ENCODE measurements around the gene ATP6V1F.

The ATP6V1F gene

GRCh38 chr7:128849156-128849515, 13.5 kb upstream of the ATP6V1F start:
- DNase-seq, result no peak

DNA sequence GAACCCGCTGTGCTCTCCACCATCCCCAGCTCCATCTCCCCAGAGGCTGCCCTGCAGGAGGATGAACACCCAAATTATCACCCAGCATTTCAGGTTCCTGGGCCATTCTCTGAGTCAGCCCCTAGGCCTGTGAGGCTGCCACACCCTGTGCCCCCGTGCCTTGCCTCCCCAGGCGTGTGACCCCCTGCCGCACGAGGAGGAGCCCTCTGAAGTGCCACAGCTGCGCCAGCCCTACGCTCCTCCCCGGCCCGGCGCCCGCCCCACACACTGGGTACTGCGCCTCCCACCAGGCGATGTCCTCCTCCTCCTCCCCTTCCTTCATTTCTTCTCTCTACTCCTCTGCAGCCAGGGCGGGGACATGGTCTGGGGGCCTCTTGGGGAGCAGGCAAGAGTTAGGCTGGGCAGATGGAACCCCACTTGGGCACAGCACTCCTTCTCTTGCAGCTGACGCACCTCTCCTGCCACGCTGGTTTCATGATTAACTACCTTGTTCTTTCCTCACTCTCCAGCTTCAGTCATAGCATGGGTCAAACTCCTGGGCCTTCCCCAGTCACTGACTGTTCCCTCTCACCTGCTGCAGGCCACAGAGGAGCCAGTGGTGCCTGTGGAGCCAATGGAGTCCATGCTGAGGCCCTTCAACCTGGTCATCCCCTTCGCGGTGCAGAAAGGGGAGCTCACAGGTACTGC, 12.7 kb upstream of the ATP6V1F start:
- no peak for DNase-seq

DNA sequence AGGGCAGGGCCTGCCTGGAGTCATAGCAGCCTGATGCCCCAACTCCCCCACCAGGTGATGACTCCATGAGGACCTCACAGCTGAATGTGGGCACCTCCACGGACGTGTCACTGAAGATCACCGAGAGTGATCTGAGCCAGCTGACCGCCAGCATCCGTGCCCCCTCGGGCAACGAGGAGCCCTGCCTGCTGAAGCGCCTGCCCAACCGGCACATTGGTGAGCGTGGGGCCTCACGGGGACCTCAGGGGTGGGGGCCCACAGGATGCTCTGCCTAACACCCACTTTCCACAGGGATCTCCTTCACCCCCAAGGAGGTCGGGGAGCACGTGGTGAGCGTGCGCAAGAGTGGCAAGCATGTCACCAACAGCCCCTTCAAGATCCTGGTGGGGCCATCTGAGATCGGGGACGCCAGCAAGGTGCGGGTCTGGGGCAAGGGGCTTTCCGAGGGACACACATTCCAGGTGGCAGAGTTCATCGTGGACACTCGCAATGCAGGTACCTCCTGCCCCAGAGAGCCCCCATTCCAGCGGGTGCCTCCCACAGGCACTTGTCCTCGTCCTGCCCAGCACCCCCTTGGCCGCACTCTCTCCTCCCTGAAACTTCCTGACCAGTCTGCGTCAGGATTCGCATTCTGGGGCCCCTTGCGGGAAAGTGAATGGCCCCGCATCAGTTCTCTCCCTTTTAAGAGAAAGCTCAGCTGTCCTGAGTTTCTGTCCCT, 10.0 kb upstream of the ATP6V1F start:
- no peak for DNase-seq

DNA sequence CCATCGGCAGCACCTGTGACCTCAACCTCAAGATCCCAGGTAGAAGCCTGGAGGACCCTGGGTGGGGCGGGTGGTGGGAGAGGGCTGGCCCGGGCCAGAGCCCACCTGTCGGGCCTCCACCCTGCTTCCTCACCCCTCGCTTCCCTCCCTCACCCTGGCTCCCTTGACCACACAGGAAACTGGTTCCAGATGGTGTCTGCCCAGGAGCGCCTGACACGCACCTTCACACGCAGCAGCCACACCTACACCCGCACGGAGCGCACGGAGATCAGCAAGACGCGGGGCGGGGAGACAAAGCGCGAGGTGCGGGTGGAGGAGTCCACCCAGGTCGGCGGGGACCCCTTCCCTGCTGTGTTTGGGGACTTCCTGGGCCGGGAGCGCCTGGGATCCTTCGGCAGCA, 8.9 kb upstream of the ATP6V1F start:
- DNase-seq, result no peak

DNA sequence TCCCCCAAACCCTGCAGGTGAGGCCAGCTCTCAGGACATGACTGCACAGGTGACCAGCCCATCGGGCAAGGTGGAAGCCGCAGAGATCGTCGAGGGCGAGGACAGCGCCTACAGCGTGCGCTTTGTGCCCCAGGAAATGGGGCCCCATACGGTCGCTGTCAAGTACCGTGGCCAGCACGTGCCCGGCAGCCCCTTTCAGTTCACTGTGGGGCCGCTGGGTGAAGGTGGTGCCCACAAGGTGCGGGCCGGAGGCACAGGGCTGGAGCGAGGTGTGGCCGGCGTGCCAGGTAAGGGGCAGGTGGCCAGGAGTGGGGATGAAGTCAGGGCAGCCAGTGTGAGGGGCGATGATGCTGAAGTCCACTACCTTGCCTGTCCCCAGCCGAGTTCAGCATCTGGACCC, 8.3 kb upstream of the ATP6V1F start:
- DNase-seq, result no peak

DNA sequence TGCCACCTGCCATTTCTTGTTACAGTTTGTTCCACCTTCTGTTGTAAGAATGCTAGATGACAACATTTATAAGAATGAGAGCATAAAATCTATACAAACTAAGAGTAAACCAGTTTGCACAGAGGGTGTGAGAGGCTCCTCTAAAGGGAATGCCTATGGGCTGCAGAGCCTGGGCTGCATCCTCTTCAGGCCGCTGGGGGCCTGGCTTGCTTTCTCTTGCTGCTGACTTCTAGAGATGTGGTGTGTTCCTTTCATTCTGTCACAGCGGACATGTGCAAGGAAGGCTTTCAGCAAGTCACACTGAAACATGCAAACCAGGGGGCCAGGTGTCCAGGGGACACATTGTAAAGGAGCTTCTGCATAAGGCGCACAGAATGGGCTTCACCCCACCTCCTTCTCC, 7.1 kb upstream of the ATP6V1F start:
- no peak for DNase-seq

GRCh38 chr7:128856001-128856718, 6.5 kb upstream of the ATP6V1F start:
- no peak for DNase-seq

DNA sequence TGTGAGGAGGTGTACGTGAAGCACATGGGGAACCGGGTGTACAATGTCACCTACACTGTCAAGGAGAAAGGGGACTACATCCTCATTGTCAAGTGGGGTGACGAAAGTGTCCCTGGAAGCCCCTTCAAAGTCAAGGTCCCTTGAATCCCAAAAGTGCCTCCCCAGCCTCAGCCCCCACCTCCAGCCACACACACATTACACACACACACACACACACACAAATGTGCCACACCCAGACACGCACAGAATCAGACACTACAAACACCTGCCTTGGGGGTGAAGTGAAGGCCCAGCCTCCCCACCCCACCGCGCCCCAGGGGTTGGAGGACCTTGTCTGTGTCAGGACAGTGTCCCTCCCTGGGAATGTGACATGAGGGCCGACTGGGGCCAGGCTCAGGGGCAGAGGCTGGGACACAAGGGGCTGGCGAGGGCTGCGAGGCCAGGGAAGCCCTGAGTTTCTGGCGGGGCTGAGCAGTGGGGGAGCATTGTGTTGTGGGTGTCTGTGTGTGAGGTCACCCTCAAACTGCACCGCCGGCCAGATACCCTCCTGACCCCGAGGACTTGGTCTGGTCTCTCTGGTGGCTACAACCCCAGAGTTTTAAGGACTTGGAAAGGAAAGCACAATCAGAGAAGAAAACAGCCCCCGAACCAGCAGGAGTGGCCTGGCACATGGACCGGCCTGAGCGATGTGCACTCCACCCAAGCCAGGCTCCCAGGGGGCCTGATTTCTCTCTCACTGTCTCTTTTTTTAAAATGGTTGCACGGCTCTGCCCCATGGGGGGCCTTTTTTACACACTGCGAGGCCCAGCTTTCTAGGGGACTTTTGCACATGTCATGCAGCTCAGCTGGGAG, 4.0 kb upstream of the ATP6V1F start:
- no peak for DNase-seq

GRCh38 chr7:128859232-128860157, 3.2 kb upstream of the ATP6V1F start:
- DNase-seq, result no peak

GRCh38 chr7:128860158-128861073, 2.2 kb upstream of the ATP6V1F start:
- DNase-seq, result no peak

DNA sequence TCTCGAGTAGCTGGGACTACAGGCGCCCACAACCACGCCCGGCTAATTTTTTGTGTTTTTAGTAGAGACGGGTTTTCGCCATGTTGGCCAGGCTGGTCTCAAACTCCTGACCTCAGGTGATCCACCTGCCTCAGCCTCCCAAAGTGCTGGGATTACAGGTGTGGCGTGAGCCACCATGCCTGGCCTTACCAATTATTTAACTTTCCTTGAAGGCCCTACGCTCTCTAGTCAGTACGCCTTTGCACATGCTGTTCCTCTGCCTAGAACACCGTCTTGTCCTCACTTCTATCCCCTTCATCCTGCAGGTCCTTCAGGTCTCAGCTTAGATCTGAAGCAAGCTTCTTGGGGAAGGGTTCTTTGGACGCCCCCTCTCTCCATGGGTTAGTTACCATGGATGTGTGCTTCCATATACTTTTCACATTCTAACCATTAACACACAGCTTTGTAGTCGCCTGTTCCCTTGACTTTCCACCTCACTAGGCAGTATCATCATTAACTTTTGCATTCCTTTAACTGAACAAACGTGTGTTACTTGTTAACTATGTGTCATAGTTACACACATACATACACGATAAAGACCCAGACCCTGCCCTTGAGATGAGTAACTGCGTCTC, 592 bp upstream of the ATP6V1F start:
- no peak for DNase-seq

- DNase-seq, result no peak
Observed at GRCh38 chr7:128863433-128863989, 855 bp downstream of the ATP6V1F start.

DNA sequence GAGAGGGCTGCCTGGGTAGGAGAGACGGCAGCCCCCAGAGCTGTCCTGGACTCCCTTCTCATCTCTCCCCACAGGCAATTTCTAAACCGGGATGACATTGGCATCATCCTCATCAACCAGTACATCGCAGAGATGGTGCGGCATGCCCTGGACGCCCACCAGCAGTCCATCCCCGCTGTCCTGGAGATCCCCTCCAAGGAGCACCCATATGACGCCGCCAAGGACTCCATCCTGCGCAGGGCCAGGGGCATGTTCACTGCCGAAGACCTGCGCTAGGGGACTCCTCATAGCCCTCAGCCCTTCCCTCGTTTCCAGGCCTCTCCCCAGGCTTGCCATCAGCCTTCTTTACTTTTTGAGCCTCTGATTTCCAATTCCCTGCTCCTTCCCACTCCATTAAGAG, 2.6 kb downstream of the ATP6V1F start:
- DNase-seq, result no peak

DNA sequence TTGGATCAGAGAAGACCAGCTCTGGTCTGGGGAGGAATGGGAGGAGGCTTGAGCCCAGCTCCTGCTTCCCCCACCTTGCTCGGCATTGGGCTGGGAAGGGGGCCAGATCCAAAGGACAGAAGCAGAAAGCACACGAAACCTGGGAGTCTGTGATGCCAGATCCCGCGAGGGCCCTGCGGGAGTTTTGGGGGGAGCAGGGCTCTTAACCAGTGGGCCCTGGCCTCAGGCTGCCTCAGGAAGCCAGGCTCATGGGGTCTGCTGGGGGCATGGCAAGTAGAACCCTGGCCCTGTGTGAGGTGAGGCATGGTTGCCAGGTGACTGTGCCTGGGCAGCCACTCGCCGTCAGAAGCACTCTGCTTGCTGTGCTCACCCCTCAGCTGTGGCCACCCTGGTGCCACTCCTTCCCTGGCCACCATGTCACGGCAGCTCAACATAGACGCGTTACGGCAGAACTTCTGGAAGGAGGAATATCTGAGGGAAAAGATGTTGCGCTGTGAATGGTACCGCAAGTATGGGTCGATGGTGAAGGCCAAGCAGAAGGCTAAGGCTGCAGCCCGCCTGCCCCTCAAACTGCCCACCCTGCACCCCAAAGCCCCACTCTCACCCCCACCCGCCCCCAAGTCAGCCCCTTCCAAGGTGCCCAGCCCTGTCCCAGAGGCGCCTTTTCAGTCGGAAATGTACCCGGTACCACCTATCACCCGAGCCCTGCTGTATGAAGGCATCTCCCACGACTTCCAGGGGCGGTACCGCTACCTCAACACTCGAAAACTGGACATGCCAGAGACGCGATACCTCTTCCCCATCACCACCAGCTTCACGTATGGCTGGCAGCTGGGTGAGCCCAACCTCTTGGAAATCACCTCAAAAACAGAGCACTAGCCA, 3.6 kb downstream of the ATP6V1F start:
- no peak for DNase-seq

- no peak for DNase-seq
Observed at GRCh38 chr7:128867241-128867640, 4.6 kb downstream of the ATP6V1F start.

- DNase-seq, result no peak
Observed at GRCh38 chr7:128867842-128868623, 5.4 kb downstream of the ATP6V1F start.

- no peak for DNase-seq
Observed at GRCh38 chr7:128868624-128869137, 6.0 kb downstream of the ATP6V1F start.
